Measurements from ENCODE around the gene RALGAPA2. TPM values are rescaled to one million over a fixed set of nuclear protein-coding genes. Genes with fewer than 3 reads are reported as not detected.

The RALGAPA2 gene
- total and polyA plus RNA-seq, 2 donors (not counting 1 experiment from before 2014, with no cell fraction given), result 1.2 to 7.6 TPM

GRCh38 chr20:20463933-20464374 is 248.5 kb downstream of the RALGAPA2 start:
- no peak overlapping the region for H3K9ac ChIP-seq (ENCODE audit: insufficient read depth, low read length)
- no peaks in the 10 kb centered on the region for H4K20me1 ChIP-seq (ENCODE audit: control insufficient read depth, extremely low read depth, insufficient read depth, low read length)
- H3K79me2 ChIP-seq (ENCODE audit: control insufficient read depth, insufficient read depth, low read length), result no peaks in the 10 kb centered on the region
- no peaks in the 10 kb centered on the region for H3K27me3 ChIP-seq (ENCODE audit: control insufficient read depth, insufficient read depth, low read length)
- no peaks in the 10 kb centered on the region for H3K36me3 ChIP-seq (ENCODE audit: control insufficient read depth, insufficient read depth, low read length)
- H3K4me1 ChIP-seq (ENCODE audit: control insufficient read depth, extremely low read depth, insufficient read depth, low read length), result peaks cover 2% of the 10 kb centered on the region
- H3K9me3 ChIP-seq (ENCODE audit: control insufficient read depth, insufficient read depth, low read depth, low read length), result no peaks in the 10 kb centered on the region
- TF ChIP-seq EZH2 (IDR thresholded peaks at IDR 0.05; ENCODE audit: low read length, missing control alignments) (no peak), CTCF (conservative IDR thresholded peaks at IDR 0.05 in 1 of 2, IDR thresholded peaks at IDR 0.05 in 1 of 2; ENCODE audit: low read depth in 1 of 2, low read length in 2 of 2) (no peak)
- no peak overlapping the region for H3K4me2 ChIP-seq (ENCODE audit: extremely low read depth, insufficient read depth, low read length)
- no peak overlapping the region for H3K4me3 ChIP-seq (replicated peaks in 1 of 4; ENCODE audit: control extremely low read depth in 1 of 4, insufficient read depth in 1 of 4, low read depth in 3 of 4, low read length in 4 of 4)
- no peak overlapping the region for H2AFZ ChIP-seq (ENCODE audit: low read length)
- H3K27ac ChIP-seq (ENCODE audit: insufficient read depth, low read length), result no peak overlapping the region
- peak in 1 of 2 donors; percentile 71 for DNase-seq (ENCODE audit: low read depth in 2 of 2)

GRCh38 chr20:20462185-20462584 is 250.3 kb downstream of the RALGAPA2 start:
- H3K9me3 ChIP-seq (ENCODE audit: control insufficient read depth, insufficient read depth, low read depth, low read length), result no peaks in the 10 kb centered on the region
- H3K79me2 ChIP-seq (ENCODE audit: control insufficient read depth, insufficient read depth, low read length), result no peaks in the 10 kb centered on the region
- no peak overlapping the region for H3K4me2 ChIP-seq (ENCODE audit: extremely low read depth, insufficient read depth, low read length)
- TF ChIP-seq CTCF (conservative IDR thresholded peaks at IDR 0.05 in 1 of 2, IDR thresholded peaks at IDR 0.05 in 1 of 2; ENCODE audit: low read depth in 1 of 2, low read length in 2 of 2) (no peak), EZH2 (IDR thresholded peaks at IDR 0.05; ENCODE audit: low read length, missing control alignments) (no peak)
- no peaks in the 10 kb centered on the region for H3K36me3 ChIP-seq (ENCODE audit: control insufficient read depth, insufficient read depth, low read length)
- H3K4me3 ChIP-seq (replicated peaks in 1 of 4; ENCODE audit: control extremely low read depth in 1 of 4, insufficient read depth in 1 of 4, low read depth in 3 of 4, low read length in 4 of 4), result no peak overlapping the region
- H4K20me1 ChIP-seq (ENCODE audit: control insufficient read depth, extremely low read depth, insufficient read depth, low read length), result no peaks in the 10 kb centered on the region
- no peak overlapping the region for H3K9ac ChIP-seq (ENCODE audit: insufficient read depth, low read length)
- H2AFZ ChIP-seq (ENCODE audit: low read length), result no peak overlapping the region
- H3K27me3 ChIP-seq (ENCODE audit: control insufficient read depth, insufficient read depth, low read length), result no peaks in the 10 kb centered on the region
- H3K4me1 ChIP-seq (ENCODE audit: control insufficient read depth, extremely low read depth, insufficient read depth, low read length), result peaks cover 2% of the 10 kb centered on the region
- H3K27ac ChIP-seq (ENCODE audit: insufficient read depth, low read length), result no peak overlapping the region
- no peak for DNase-seq (ENCODE audit: low read depth in 2 of 2)

- no peak for TF ChIP-seq EZH2 (IDR thresholded peaks at IDR 0.05; ENCODE audit: low read length, missing control alignments)
- no peak for TF ChIP-seq CTCF (conservative IDR thresholded peaks at IDR 0.05 in 1 of 2, IDR thresholded peaks at IDR 0.05 in 1 of 2; ENCODE audit: low read depth in 1 of 2, low read length in 2 of 2)
- Histone ChIP-seq H2AFZ (ENCODE audit: low read length) (no peak overlapping the region), H3K27ac (ENCODE audit: insufficient read depth, low read length) (no peak overlapping the region), H3K9me3 (ENCODE audit: control insufficient read depth, insufficient read depth, low read depth, low read length) (no peaks in the 10 kb centered on the region), H3K79me2 (ENCODE audit: control insufficient read depth, insufficient read depth, low read length) (no peaks in the 10 kb centered on the region), H3K4me1 (ENCODE audit: control insufficient read depth, extremely low read depth, insufficient read depth, low read length) (no peaks in the 10 kb centered on the region), H4K20me1 (ENCODE audit: control insufficient read depth, extremely low read depth, insufficient read depth, low read length) (no peaks in the 10 kb centered on the region), H3K9ac (ENCODE audit: insufficient read depth, low read length) (no peak overlapping the region), H3K4me3 (replicated peaks in 1 of 4; ENCODE audit: control extremely low read depth in 1 of 4, insufficient read depth in 1 of 4, low read depth in 3 of 4, low read length in 4 of 4) (no peak overlapping the region), H3K4me2 (ENCODE audit: extremely low read depth, insufficient read depth, low read length) (no peak overlapping the region), H3K27me3 (ENCODE audit: control insufficient read depth, insufficient read depth, low read length) (no peaks in the 10 kb centered on the region), H3K36me3 (ENCODE audit: control insufficient read depth, insufficient read depth, low read length) (no peaks in the 10 kb centered on the region)
- no peak for DNase-seq (ENCODE audit: low read depth in 2 of 2)
Observed at GRCh38 chr20:20461551-20461950, 250.9 kb downstream of the RALGAPA2 start.
